DMS53 treated with DMSO at 0.1 percent for 48 hours (cell line): Measurements from ENCODE around the gene APCDD1L.

Source experiments
- DNase-seq: peaks from one replicate; lab custom pipeline; 2025; ENCODE audit not compliant: unreplicated experiment; lab: John Stamatoyannopoulos, UW

Gene APCDD1L

GRCh38 chr20:58515233-58516212 lies at the start of gene APCDD1L:
Gene APCDD1L (minus strand): TSS chr20:58515399. CDS start chr20:58514707, 692 bp downstream.
- no peak for DNase-seq

- no peak for DNase-seq
Observed at GRCh38 chr20:58559368-58559729, 44.1 kb upstream of the APCDD1L start.

- no peak for DNase-seq
Observed at GRCh38 chr20:58558486-58559367, 43.5 kb upstream of the APCDD1L start.

GRCh38 chr20:58557733-58558342 lies 42.6 kb upstream of the APCDD1L start:
- DNase-seq: no peak

- no peak for DNase-seq
Observed at GRCh38 chr20:58556961-58557360, 41.8 kb upstream of the APCDD1L start.

GRCh38 chr20:58555078-58555765 lies 40.0 kb upstream of the APCDD1L start:
- DNase-seq: no peak

GRCh38 chr20:58554541-58554940 lies 39.3 kb upstream of the APCDD1L start:
- no peak for DNase-seq

- no peak for DNase-seq
Observed at GRCh38 chr20:58553841-58554240, 38.6 kb upstream of the APCDD1L start.

GRCh38 chr20:58553166-58553696 lies 38.0 kb upstream of the APCDD1L start:
- no peak for DNase-seq

GRCh38 chr20:58552366-58552934 lies 37.3 kb upstream of the APCDD1L start:
- no peak for DNase-seq

- no peak for DNase-seq
Observed at GRCh38 chr20:58551631-58552030, 36.4 kb upstream of the APCDD1L start.

- DNase-seq: no peak
Observed at GRCh38 chr20:58550275-58551059, 35.3 kb upstream of the APCDD1L start.

- DNase-seq: no peak
Observed at GRCh38 chr20:58549231-58550209, 34.3 kb upstream of the APCDD1L start.

- DNase-seq: no peak
Observed at GRCh38 chr20:58547623-58548475, 32.6 kb upstream of the APCDD1L start.

- no peak for DNase-seq
Observed at GRCh38 chr20:58546756-58547622, 31.8 kb upstream of the APCDD1L start.

GRCh38 chr20:58546416-58546711 lies 31.2 kb upstream of the APCDD1L start:
- no peak for DNase-seq
